CD4-positive, alpha-beta T cell treated with Interleukin-6 for 4 hours (primary cell): Measurements from ENCODE around the gene DYNLT4.
A peak's percentile ranks its signal among the peaks of the same experiment; 100 is the strongest.
"Not testable (repeated sequence)": the region's sequence is repeated elsewhere in the genome, so short reads cannot be mapped to it uniquely, and the experiment has no call there.

Experiments
- DNase-seq: peaks from one replicate; pipeline ENCODE4 v3.0.0-alpha.2; 2020; ENCODE audit warnings: mixed read lengths

DYNLT4 gene

DNA sequence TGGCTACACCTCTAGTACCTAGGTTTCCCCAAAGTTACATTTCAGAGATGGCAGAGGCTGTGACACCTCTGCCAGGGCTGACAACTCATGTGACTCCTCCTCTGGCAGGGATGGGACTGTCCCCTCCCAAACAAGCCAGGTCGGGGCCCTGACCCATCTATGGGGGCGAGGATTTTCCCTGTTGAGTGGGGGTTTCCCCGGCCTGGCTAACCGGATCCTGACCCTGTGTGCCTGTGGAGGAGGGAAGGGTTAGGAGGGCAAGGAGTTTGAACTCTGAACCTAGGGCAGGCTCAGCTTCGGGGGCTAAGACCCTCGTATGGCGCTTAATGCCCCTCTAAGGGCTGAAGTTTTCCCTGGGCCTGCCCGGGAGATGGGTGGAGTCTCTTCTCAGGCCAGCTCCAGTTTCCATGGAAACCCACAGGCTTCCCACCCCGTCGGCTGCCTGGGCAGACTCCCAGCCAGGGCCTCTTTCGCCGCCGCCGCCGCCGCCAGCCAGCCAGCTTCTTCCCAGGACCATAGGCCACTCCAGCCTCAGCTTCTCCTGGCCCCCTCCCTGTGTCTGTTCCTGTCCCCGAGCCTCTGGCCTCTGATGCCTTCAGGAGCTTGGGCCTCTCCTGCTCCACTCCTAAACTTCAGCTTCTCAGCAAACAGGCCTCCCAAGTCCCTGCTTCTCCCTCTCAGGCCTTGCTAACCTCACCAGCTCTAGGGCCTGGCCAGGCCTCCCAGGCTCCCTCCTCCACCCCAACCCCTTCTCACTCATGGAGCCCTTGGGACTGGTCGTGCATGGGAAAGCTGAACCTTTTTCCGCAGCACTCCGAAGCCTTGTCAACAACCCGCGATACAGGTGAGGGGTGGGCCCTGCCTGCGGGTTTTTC lies 1.1 kb upstream of the DYNLT4 start, which contains the start of gene BTBD19:
Gene BTBD19, plus strand, starts transcription at position 461 of the 875 bp plus-strand sequence. Its CDS starts 298 bp downstream, at position 759.
- peak; percentile 26 for DNase-seq

DNA sequence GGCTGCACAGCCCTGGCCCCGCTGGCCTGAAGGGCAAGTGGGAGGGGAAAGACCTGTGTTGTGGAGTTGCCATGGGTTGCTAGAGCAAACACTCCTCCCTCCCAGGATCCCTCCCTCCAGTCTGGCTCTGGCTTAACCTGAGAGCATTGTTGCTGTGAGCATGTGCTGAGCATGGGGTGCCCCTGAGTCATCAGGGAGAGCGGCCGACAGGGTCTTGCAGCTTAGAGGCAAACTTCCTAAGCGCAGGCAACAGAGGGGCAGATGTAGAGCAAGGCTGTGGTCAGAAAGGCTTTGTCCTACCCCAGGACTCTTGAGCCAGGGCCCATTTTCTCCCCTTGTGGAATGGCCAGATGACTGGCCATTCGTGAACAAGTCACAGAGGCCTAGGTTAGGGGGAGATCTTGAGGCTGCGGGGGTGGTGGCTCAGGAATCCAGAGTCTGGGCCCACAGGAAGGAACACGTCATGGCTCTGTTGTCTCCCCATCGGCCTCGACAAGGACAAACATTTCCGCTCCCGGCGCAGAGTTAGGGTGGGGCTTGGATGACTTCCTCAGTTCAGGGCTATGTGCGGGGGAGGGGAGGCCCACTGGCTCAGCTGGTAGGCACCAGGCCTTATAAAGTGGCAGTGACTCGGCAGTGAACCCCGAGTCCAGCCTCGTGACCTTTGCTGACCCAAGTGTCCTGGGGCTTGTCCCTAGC lies 362 bp upstream of the DYNLT4 start:
- peak; percentile 97 for DNase-seq

DNA sequence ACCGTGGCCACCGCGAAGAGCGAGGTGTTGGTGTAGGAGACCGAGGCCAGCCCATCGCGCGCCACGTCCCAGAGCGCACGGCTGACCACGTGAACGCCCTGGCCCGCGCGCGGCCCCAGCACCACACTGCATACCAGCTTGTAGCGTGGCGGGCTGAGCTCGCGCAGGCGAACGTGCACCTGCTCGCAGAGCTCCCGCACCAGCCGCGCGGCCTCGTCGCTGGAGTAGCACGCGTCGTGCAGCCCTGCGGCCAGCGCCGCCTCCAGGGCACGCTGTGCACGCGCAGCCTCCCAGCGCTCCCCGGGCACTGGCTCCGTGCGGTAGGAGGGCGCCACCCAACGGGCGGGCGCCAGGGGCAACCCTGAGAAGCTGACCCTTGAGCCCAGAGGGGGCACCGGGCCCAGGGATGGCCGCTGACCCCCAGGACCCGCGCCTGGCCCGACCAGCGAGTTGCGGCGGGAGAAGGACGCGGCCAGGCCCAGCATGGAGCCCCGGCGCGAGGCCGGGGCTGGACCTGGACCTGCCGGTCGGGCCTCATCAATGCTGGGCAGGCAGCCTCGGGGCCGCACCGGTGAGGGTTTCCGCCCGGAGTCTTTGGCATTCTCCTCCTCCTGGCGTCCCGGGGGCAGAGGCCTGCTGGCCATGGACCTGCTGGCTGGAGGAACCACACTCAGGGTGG lies 987 bp downstream of the DYNLT4 start:
- no peak for DNase-seq

DNA sequence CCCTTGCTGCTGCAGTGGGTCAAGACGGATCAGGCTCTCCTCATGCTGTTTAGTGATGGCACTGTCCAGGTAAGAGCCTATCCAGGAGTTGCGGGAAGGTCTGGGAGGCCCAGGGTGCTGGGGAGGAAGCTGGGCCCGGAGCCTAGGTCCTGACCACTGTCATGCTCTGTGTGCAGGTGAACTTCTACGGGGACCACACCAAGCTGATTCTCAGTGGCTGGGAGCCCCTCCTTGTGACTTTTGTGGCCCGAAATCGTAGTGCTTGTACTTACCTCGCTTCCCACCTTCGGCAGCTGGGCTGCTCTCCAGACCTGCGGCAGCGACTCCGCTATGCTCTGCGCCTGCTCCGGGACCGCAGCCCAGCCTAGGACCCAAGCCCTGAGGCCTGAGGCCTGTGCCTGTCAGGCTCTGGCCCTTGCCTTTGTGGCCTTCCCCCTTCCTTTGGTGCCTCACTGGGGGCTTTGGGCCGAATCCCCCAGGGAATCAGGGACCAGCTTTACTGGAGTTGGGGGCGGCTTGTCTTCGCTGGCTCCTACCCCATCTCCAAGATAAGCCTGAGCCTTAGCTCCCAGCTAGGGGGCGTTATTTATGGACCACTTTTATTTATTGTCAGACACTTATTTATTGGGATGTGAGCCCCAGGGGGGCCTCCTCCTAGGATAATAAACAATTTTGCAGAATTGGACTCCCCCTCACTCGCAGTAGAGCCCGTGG lies 1.7 kb downstream of the DYNLT4 start:
- no peak for DNase-seq

DNA sequence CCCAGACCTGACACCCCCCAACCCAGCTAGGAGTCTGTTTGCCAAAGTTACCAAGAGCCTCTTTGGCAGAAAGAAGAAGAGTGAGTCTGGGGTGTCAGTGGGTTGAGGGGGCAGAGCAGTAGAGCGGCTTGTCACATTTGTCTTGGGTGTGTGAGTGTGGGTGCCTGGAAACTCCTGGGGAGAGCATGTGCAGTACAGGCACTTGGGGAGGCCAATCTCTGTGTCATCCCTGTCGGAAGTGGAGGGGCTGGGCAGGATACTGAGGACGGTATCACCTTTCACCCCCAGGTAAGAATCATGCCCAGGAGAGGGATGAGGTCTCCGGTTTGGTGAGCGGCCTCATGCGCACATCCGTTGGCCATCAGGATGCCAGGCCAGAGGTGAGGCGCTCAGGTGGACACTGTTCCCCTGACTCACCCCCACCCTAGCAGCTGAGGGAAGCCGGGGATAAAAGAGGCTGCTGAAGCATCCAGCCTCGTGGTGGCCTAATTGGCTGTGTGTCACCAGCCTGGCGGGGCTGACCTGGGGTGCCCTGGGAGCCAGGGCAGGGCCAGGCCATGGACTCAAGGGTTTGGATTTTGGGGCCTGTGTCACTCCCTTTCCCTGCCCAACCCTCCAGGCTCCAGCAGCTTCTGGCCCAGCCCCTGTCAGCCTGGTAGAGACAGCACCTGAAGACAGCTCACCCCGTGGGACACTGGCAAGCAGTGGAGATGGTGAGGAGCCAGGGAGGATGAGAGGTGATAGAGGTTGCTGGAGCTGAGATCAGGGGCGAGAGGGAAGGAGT lies 3.6 kb downstream of the DYNLT4 start:
- DNase-seq: no peak

DNA sequence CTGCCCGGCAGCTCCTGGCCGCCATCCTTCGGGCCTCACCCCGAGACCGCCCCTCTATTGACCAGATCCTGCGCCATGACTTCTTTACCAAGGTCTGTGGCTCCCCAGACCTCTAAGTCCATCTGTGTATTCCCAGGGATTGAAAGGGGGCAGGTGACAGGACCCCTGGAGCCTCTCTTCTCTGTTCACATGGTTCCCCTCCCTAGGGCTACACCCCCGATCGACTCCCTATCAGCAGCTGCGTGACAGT lies 4.2 kb downstream of the DYNLT4 start:
- DNase-seq: no peak

DNA sequence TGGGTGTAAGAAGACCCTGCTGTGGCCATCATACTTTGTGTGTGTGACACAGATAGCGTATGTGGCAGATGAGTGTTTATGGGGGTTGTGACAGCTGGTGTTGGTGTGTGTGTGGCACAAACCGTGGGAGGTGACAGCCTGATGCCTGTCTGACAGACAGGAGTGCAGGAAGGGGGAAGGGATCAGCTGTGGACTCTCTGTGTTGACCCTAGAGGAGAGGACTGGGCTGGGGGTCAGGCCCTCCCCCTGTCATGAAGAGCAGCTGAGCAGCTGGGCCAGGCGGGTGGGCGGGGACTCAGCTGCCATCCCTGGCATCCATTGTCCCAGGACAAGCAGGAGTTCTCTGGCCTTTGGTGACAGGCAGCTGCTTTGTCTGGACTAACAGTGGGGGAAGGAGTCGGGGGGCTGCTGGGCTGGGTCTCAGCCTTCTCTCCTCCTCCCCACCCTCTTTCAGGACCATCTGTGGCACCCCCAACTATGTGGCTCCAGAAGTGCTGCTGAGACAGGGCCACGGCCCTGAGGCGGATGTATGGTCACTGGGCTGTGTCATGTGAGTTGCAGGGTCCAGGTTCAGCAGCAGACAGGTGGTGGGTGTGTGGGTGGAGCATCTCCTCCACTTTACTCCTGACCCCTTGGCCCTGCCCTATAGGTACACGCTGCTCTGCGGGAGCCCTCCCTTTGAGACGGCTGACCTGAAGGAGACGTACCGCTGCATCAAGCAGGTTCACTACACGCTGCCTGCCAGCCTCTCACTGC lies 4.7 kb downstream of the DYNLT4 start:
- peak; percentile 18 for DNase-seq

DNA sequence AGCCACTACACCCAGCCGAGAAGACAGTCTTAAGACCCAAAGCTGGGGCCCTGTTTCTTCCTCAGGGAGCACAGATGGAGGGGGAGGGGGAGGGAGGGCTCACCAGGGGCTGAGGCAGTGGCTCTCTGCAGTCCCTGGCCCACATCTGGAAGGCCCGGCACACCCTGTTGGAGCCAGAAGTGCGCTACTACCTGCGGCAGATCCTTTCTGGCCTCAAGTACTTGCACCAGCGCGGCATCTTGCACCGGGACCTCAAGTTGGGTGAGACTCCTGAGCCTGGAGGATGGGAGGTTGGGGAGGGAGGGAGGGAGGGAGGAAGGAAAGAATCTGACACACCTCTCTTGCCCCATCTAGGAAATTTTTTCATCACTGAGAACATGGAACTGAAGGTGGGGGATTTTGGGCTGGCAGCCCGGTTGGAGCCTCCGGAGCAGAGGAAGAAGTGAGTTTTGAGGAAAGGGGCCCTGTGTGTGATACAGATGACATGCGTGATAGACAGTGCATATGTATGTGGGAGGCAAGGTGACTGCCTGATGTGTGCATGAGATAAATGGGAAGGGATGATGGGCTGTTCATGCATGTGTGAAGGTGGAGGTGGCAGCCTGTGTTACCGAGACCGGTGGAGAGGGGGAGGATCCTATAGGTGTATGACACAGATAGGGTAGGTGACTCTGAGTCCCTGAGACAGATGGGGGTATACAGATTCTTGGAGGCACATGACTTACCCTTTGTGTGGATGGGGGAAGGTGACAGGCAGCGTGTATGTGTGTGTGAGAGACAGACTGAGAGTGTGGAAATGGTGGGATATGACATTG lies 5.5 kb downstream of the DYNLT4 start:
- DNase-seq: peak; percentile 48

DNA sequence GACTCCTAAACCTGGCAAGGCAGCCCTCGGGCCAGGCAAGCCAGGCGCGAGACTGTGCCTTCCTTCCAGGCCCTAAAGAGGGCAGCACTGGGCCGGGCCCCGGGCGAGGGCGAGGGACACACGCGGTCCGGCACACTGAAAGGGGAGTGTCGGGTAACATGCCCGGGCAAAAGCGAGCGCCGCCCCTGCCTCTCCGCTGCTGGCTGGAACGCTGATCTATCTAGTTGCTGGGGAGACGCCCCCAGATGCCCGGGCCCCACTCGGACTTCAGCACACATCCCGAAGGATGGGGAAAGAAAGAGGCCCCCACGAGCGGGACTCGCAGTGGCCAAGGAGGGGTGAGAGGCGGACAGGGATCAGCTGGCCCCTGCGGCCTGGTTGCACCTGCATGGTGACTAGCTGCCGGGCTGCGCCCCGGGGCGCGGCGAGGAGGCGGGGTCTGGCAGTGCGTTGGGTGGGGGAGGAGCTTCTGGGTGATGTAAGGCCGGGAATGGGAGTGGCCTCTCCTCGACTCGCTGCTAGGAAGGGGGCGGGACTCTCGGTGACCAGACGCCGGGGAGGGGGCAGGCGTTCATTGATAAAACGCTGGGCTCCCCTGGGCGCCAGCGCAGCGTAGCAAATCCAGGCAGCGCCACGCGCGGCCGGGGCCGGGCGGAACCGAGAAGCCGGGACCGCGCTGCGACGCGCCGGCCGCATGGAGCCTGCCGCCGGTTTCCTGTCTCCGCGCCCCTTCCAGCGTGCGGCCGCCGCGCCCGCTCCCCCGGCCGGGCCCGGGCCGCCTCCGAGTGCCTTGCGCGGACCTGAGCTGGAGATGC lies 7.2 kb downstream of the DYNLT4 start, which contains the start of gene PLK3:
Gene PLK3, plus strand, starts transcription at position 608 of the 815 bp plus-strand sequence. Its CDS starts 87 bp downstream, at position 695.
- DNase-seq: peak; percentile 99

DNA sequence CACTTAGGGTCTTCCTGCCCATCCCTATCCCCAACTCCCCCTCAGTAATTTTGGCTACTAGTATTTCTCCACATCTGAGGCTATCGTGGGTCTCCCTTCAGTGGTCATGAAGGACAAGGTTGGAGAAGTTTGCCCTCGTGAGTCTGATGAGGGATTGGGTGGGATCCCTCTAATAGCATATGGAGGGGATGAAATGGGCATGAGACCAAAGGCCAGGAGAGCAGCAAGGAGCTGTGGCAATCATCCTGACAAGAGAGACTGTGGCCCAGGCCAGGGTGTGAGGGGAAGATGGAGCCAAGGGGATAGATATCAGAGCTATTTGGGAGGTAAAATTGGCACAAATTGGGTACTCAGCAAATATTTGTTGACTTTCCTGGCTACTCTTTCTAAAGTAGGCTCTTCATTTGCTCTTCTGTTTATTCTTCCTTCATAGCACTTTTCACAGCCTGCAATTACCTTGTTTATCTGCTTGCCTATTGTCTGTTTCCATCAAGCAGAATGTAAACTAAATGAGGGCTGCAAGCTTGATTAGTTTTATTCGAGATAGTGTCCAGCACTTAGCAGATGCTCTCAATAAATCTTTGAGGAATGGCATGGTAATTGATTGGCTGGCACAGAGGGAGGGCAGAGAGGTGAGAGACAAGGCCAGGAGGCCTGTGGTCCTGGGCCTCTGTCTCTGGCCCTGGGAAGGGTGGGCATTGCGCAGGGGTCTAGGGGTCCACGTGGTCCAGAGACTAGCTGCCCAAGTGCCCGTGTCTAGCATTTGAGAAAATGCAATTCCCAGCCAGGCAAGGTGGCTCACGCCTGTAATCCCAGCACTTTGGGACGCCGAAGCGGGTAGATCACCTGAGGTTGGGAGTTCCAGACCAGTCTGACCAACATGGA lies 8.4 kb downstream of the DYNLT4 start:
- no peak for DNase-seq

DNA sequence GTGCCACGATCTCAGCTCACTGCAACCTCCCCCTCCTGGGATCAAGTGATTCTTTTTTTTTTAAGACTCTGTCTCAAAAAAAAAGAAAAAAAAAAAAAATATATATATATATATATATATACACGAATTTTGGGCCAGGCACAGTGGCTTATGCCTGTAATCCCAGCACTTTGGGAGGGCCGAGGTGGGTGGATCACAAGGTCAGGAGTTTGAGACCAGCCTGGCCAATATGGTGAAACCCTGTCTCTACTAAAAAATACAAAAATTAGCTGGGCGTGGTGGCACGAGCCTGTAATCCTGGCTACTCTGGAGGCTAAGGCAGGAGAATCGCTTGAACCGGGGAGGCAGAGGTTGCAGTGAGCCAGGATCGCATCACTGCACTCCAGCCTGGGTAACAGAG lies 9.3 kb downstream of the DYNLT4 start:
- not testable (repeated sequence) for DNase-seq

DNA sequence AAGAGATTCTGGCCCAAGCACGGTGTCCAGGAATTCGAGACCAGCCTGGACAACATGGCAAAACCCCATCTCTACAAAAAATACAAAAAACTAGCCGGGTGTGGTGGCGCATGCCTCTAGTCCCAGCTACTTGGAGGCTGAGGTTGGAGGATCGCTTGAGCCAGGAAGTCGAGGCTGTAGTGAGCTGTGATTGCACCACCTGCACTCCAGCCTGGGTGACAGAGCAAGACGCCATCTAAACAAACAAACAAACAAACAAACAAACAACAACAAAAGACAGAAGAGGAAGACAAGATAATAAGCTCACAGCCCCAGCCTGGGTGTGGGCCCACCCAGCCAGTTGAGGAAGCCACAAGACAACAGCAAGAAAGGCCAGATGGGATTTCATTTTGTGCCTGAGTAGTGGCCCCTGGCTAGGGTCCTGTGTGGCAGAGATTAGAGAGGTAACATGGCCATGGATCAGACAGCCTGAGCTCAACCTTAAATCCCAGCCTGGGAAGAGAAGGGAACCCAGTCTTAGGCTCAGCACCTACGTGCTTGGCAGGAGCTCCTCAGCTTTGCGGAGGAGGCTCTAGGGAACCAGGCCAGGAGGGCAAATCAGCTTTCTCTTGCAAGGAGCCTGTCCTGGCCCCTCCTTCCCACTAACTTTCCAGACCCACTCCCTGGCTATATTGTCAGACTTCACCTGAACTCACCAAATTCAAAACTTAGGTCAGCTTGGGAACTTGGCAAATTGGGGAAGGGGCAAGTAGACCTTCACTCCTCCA lies 14.2 kb downstream of the DYNLT4 start:
- DNase-seq: no peak

DNA sequence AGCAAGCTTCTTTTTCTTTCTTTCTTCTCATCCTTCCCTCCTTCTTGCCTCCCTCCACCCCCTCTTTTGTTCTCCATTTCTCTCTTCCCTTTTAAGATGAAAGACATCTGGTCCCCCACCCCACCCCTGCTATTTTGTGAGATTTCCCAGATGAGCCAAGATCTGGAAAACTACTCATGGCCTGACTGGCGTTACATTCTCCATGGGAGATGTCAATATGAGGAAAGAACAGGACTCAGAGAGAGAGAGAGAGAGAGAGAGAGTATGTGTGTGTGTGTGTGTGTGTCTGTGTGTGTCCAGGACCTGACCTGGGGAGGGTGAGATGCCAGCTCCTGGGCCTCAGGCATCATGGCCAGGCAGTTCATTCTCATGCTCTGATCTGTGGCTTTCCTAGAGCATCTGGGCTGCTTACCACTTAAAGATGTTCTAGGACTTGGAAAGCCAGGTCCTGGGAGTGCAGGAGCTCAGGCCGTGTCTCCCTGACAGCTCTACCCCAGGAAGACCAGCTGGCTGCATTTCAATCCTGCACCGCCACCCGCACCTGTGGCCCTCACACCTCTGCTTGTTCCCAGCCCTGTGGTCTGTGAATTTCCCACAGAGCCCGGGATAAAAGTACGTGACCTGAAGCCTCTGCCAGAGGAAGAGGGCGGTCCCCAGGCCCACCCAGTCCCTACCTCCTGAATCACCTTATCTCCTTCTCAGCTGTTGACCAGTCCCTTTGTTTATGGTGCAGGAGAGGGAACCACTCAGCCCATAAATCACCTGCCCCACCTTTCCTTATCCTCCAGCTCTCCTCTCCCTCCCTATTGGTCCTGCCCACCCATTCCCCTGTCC lies 16.0 kb downstream of the DYNLT4 start:
- no peak for DNase-seq

DNA sequence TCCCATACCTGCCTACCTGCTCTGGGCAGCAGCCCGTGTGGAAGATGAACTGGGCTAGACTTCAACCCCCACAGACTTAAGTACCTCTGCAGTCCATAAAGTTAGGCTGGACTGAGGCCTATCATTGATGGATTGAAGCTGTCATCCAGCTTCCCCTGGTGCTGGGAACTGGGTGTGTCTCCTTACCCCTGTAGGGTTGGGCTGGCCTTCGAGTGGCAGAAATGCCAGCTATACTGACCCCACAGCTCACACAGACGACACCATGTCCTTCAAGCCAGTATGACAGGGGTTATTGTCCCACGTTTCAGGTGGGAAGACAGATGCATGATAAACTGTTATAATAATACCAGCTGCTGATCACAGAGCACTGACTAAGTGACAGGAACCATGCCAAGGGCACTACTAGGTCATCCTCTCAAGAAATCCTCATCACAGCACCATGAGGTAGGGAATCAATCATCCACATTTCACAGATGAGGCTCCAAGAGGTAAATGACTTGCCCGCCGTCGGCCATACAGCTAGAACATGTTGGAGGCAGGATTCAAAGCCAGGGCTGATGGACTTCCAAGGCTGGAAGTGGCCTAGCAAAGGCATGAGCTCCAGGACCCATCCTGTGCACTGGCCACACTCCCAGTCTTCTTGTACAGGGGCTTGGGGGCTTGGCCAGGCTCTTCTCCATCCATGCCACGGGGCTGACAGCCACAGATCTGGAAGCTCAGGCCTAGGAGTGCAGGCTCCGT lies 18.9 kb downstream of the DYNLT4 start, which contains the start of gene BEST4:
Gene BEST4, minus strand, starts transcription at position 51 of the 741 bp plus-strand sequence. CDS start 465 bp downstream, outside the sequence.
- no peak for DNase-seq

DNA sequence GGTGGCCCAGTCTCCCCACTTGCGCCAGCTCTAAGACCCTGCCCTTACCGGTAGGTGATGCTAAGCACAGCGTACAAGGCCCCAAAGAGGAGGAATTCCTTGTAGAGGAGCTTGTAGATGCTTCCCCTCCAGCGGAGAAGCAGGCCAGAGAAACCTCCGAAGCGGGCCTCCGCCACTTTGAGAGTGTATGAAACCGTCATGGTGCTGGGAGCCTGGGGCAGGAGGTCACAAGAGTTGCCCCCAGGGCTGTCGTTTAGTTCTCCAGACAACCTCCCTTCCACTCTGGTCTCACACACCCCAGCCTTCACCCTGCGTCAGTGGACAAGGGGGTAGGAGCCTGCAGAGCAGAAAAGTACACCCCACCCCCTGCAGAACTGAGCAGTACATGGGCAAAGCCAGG lies 19.6 kb downstream of the DYNLT4 start:
- DNase-seq: no peak
